Measurements from ENCODE around the gene FAM83G.

DNA sequence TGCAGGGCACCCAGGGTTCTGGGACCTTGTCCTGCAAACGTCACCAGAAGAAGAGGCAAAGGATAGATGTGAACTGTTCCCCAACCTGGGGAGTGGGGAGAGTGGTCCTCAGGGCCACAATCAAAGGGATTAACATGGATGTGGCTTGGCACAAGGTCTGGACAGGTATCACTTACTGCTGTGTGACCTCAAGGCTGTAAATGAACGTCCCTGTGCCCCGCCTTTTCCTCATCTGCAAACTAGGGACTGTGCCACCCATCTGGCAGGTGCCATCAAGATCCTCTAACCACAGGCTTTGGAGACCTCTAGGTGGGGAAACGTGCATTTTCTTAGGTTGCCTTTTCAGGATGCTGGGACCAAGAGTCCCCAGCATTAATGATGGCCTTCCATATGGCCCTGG is 27.5 kb downstream of the FAM83G start:
- TF ChIP-seq POLR2A (IDR thresholded peaks at IDR 0.05; ENCODE audit: low read length): no peak
- no peak for TF ChIP-seq GATA1 (IDR thresholded peaks at IDR 0.05; ENCODE audit: low read depth, low read length)
